Immature natural killer cell (primary cell): ENCODE data around the gene PPP3CA. TPM values are rescaled to one million over a fixed set of nuclear protein-coding genes. Genes with fewer than 3 reads are reported as not detected.
"Not testable (repeated sequence)": the region's sequence is repeated elsewhere in the genome, so short reads cannot be mapped to it uniquely, and the experiment has no call there.

Experiments
- DNase-seq, 3 donors: peaks; one replicate each; pipeline ENCODE4 v3.0.0; 2022; ENCODE audit warnings: mixed read lengths in 1 of 3
- H3K27ac Mint-ChIP-seq, 6 donors: one replicate each; pipeline ENCODE4 v1.8.0; 2020; ENCODE audit warnings: mixed read lengths in 6 of 6, mild to moderate bottlenecking in 5 of 6, inconsistent platforms in 4 of 6, moderate library complexity in 3 of 6
- H3K27me3 Mint-ChIP-seq, 3 donors: one replicate each; pipeline ENCODE4 v1.8.0; 2020 to 2021; ENCODE audit warnings: low read depth in 3 of 3, mild to moderate bottlenecking in 3 of 3, mixed read lengths in 3 of 3, moderate library complexity in 3 of 3, inconsistent platforms in 1 of 3
- H3K36me3 Mint-ChIP-seq, 3 donors: one replicate each; pipeline ENCODE4 v1.8.0; 2020; ENCODE audit warnings: mixed read lengths in 3 of 3, inconsistent platforms in 2 of 3, mild to moderate bottlenecking in 2 of 3
- H3K4me1 Mint-ChIP-seq, 2 donors: one replicate each; pipeline ENCODE4 v1.8.0; 2020; ENCODE audit warnings: inconsistent platforms in 2 of 2, mild to moderate bottlenecking in 2 of 2, mixed read lengths in 2 of 2, moderate library complexity in 1 of 2
- H3K4me3 Mint-ChIP-seq, 5 donors: one replicate each; pipeline ENCODE4 v1.8.0; 2020; ENCODE audit warnings: mild to moderate bottlenecking in 5 of 5, mixed read lengths in 5 of 5, inconsistent platforms in 3 of 5, moderate library complexity in 3 of 5
- H3K9me3 Mint-ChIP-seq, 6 donors: one replicate each; pipeline ENCODE4 v1.8.0; 2020; ENCODE audit warnings: mild to moderate bottlenecking in 6 of 6, mixed read lengths in 6 of 6, inconsistent platforms in 4 of 6, moderate library complexity in 3 of 6
- polyA plus RNA-seq, 3 donors: library from polyadenylated mRNA; unstranded; fragments of 300-500 nt; fragmentation: Illumina TruSeq; gene quantifications; one replicate each; pipeline ENCODE4 v1.2.3, GENCODE V29; 2021

PPP3CA gene
- polyA plus RNA-seq, 3 donors from 2014 or later = 9.4 to 13.6 (median 10.8) TPM

DNA sequence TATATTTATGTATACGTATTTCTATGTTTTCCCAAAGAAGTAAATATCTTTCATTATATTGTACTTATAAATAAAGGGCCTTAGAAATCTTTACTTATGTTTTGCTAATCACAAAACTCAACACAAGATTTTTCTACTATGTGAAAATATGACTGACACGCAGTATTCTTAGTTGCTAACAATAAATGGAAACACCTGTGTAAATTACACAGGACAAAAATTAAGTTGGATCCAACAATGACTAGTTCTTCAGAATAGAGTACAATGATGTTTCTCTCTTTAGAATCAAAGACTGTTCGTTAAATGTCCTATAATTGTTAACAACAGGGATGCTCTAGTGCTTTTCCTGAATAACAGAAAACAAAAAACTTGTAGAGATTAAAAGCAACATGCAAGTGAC lies 96.1 kb downstream of the PPP3CA start:
- peaks cover 35 to 80% of the 10 kb centered on the region in 2 donors for H3K4me1 Mint-ChIP-seq
- H3K27me3 Mint-ChIP-seq = peaks cover 0 to 2% (median 0%) of the 10 kb centered on the region in 3 donors
- H3K9me3 Mint-ChIP-seq = no peaks in the 10 kb centered on the region
- DNase-seq = no peak
- H3K4me3 Mint-ChIP-seq = no peak overlapping the region
- H3K27ac Mint-ChIP-seq = no peak overlapping the region
- H3K36me3 Mint-ChIP-seq = no peaks in the 10 kb centered on the region

DNA sequence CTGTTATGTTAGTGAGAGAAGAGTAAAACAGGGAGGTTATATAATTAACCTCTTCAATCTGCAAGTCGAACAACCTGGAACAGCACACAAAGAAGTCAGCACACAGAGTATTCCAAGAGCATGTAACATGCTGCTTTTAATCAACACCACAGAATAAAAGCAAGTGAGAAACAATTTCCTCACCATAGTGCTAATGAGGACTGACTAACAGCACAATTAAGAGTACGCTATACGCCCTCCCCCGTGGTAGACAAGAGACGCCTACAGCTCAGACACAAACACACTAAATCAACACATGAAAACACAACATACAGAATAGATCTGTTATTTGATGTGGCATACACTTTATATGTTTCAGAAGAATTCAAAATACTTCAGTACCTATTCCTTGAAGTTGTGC lies 103.0 kb downstream of the PPP3CA start:
- Mint-ChIP-seq H3K4me1 (peaks cover 30 to 75% of the 10 kb centered on the region in 2 donors), H3K9me3 (no peaks in the 10 kb centered on the region), H3K36me3 (no peaks in the 10 kb centered on the region), H3K4me3 (no peak overlapping the region), H3K27me3 (no peaks in the 10 kb centered on the region), H3K27ac (peak overlapping the region in 1 of 6 donors; percentile 15)
- no peak for DNase-seq

- Mint-ChIP-seq H3K4me3 (no peak overlapping the region), H3K36me3 (no peaks in the 10 kb centered on the region), H3K4me1 (peaks cover 45 to 81% of the 10 kb centered on the region in 2 donors), H3K27me3 (no peaks in the 10 kb centered on the region), H3K9me3 (no peaks in the 10 kb centered on the region), H3K27ac (no peak overlapping the region)
- DNase-seq = no peak
These were observed 104.9 kb downstream of the PPP3CA start for GRCh38 chr4:101242441-101242840.

DNA sequence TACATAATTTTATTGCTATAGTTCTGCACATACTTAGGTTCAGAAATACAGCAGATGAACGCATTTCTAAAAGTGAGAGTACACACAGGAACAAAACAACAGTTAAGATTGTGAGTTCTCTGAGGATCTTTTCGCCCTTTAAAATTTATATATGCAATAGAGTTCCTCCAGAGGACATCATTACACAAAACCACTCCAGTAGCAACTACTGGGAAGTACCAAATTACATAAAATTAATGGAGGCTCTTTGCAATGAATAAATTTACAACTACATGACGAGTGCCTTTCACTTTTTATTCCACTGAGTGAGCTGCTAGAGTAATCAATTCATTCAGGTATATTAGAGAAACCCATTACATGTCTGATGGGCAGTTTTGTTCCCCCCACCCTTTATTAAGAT lies 107.2 kb downstream of the PPP3CA start:
- no peaks in the 10 kb centered on the region for H3K36me3 Mint-ChIP-seq
- no peaks in the 10 kb centered on the region for H3K9me3 Mint-ChIP-seq
- H3K27ac Mint-ChIP-seq = no peak overlapping the region
- H3K27me3 Mint-ChIP-seq = no peaks in the 10 kb centered on the region
- DNase-seq = no peak
- H3K4me1 Mint-ChIP-seq = peaks cover 48 to 84% of the 10 kb centered on the region in 2 donors
- no peak overlapping the region for H3K4me3 Mint-ChIP-seq

DNA sequence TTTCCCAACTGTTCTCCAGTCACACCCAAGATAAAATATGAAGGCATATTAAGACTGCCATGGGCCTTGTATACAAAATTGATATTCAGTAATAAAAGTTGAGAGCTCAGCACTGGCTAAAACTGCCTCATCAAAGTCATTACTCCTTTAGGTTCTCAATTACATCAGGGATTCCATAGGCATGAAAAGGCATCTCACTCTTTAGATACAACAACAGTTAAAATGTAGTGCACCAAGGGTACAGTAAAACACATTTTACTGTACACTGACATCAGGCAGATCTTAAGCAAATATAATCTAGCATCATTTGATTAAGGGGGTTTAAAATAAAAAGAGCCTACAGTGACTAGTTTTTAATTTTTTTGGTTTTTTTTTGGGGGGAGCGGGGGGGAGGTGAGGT lies 107.7 kb downstream of the PPP3CA start:
- H3K27ac Mint-ChIP-seq = no peak overlapping the region
- H3K4me1 Mint-ChIP-seq = peaks cover 45 to 84% of the 10 kb centered on the region in 2 donors
- H3K9me3 Mint-ChIP-seq = no peaks in the 10 kb centered on the region
- no peaks in the 10 kb centered on the region for H3K36me3 Mint-ChIP-seq
- no peaks in the 10 kb centered on the region for H3K27me3 Mint-ChIP-seq
- no peak overlapping the region for H3K4me3 Mint-ChIP-seq
- no peak for DNase-seq

- Mint-ChIP-seq H3K4me3 (no peak overlapping the region), H3K36me3 (no peaks in the 10 kb centered on the region), H3K9me3 (no peaks in the 10 kb centered on the region), H3K4me1 (peaks cover 47 to 84% of the 10 kb centered on the region in 2 donors), H3K27ac (peak overlapping the region in 2 of 6 donors; percentile 6 to 14), H3K27me3 (no peaks in the 10 kb centered on the region)
- no peak for DNase-seq
These were observed 108.6 kb downstream of the PPP3CA start for GRCh38 chr4:101238706-101239105.

- no peaks in the 10 kb centered on the region for H3K9me3 Mint-ChIP-seq
- no peak overlapping the region for H3K4me3 Mint-ChIP-seq
- no peak for DNase-seq
- H3K27ac Mint-ChIP-seq = no peak overlapping the region
- H3K36me3 Mint-ChIP-seq = no peaks in the 10 kb centered on the region
- no peaks in the 10 kb centered on the region for H3K27me3 Mint-ChIP-seq
- peaks cover 44 to 78% of the 10 kb centered on the region in 2 donors for H3K4me1 Mint-ChIP-seq
These were observed 109.6 kb downstream of the PPP3CA start for GRCh38 chr4:101237773-101238172.

- no peaks in the 10 kb centered on the region for H3K36me3 Mint-ChIP-seq
- peak overlapping the region in 4 of 6 donors; percentile 5 to 64 (median 12) for H3K27ac Mint-ChIP-seq
- H3K9me3 Mint-ChIP-seq = no peaks in the 10 kb centered on the region
- H3K4me1 Mint-ChIP-seq = peaks cover 49 to 85% of the 10 kb centered on the region in 2 donors
- H3K4me3 Mint-ChIP-seq = peak overlapping the region in 2 of 5 donors; percentile 21 to 37
- no peaks in the 10 kb centered on the region for H3K27me3 Mint-ChIP-seq
- no peak for DNase-seq
These were observed 111.2 kb downstream of the PPP3CA start for GRCh38 chr4:101236097-101236496.

GRCh38 chr4:101234141-101234540 lies 113.2 kb downstream of the PPP3CA start:
- not testable (repeated sequence) for H3K9me3 Mint-ChIP-seq, H3K27ac Mint-ChIP-seq, H3K27me3 Mint-ChIP-seq, H3K4me3 Mint-ChIP-seq, H3K36me3 Mint-ChIP-seq, DNase-seq
- H3K4me1 Mint-ChIP-seq = peaks cover 49 to 90% of the 10 kb centered on the region in 2 donors

DNA sequence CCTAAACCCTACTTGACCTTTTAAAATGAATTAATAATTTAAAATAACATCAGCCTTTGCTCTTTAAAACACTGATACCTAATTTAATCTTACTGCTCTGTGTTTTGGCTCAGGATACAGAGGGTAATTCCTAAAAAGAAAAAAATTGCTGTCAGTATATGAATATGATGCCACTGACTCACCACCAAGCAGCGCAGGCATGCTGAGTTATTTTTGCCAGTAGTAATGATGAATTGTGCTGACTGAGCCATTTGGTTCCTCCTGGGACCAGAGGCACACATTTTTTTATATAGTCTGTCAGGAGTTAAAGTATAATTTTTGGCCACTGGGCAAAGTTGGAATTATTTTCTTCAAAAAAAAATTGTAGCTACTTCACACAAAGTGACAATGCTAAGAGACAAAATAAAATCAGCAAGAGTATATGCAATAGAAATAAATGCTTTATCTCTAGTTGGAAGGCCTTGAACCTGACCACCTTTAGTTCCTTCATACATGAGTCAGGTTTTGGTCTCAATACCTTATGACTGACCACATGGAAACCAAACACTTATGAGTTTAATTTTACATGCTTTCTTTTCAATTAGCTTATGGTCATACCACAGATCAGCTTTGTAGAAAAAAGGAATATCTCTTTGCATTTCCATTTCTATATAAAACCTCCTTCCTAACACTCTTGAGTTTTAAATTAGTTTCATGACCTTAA lies 115.1 kb downstream of the PPP3CA start:
- Mint-ChIP-seq H3K9me3 (no peaks in the 10 kb centered on the region), H3K4me1 (peaks cover 37 to 86% of the 10 kb centered on the region in 2 donors), H3K4me3 (no peak overlapping the region), H3K27ac (no peak overlapping the region), H3K27me3 (no peaks in the 10 kb centered on the region), H3K36me3 (no peaks in the 10 kb centered on the region)
- no peak for DNase-seq

GRCh38 chr4:101230801-101231426 lies 116.4 kb downstream of the PPP3CA start:
- Mint-ChIP-seq H3K27me3 (no peaks in the 10 kb centered on the region), H3K36me3 (no peaks in the 10 kb centered on the region), H3K4me1 (peaks cover 41 to 87% of the 10 kb centered on the region in 2 donors), H3K4me3 (no peak overlapping the region), H3K27ac (no peak overlapping the region), H3K9me3 (no peaks in the 10 kb centered on the region)
- DNase-seq = no peak

DNA sequence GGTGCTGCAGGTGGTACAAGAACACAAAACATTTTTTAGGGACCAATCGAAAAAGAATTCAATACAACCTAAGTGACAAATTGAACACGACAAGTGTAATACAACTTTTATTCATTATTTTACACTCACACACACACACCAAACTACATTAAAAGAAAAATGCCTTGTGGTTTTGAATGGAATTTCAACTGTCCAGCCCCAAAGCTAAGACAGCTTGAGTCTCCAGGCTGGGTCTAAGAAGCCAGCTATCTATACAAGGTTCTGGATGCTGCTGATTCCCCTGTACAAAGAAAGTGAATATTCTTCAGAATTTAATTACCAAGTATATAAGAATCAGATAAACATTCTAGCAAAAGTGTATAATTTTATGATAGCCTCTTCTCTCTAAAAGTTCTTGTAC lies 118.2 kb downstream of the PPP3CA start:
- Mint-ChIP-seq H3K27ac (no peak overlapping the region), H3K27me3 (no peaks in the 10 kb centered on the region), H3K4me3 (no peak overlapping the region), H3K4me1 (peaks cover 46 to 87% of the 10 kb centered on the region in 2 donors), H3K9me3 (no peaks in the 10 kb centered on the region), H3K36me3 (no peaks in the 10 kb centered on the region)
- DNase-seq = no peak

- peaks cover 55 to 93% of the 10 kb centered on the region in 2 donors for H3K4me1 Mint-ChIP-seq
- H3K4me3 Mint-ChIP-seq = no peak overlapping the region
- H3K27ac Mint-ChIP-seq = no peak overlapping the region
- DNase-seq = no peak
- no peaks in the 10 kb centered on the region for H3K9me3 Mint-ChIP-seq
- no peaks in the 10 kb centered on the region for H3K36me3 Mint-ChIP-seq
- no peaks in the 10 kb centered on the region for H3K27me3 Mint-ChIP-seq
These were observed 119.6 kb downstream of the PPP3CA start for GRCh38 chr4:101227715-101228114.

DNA sequence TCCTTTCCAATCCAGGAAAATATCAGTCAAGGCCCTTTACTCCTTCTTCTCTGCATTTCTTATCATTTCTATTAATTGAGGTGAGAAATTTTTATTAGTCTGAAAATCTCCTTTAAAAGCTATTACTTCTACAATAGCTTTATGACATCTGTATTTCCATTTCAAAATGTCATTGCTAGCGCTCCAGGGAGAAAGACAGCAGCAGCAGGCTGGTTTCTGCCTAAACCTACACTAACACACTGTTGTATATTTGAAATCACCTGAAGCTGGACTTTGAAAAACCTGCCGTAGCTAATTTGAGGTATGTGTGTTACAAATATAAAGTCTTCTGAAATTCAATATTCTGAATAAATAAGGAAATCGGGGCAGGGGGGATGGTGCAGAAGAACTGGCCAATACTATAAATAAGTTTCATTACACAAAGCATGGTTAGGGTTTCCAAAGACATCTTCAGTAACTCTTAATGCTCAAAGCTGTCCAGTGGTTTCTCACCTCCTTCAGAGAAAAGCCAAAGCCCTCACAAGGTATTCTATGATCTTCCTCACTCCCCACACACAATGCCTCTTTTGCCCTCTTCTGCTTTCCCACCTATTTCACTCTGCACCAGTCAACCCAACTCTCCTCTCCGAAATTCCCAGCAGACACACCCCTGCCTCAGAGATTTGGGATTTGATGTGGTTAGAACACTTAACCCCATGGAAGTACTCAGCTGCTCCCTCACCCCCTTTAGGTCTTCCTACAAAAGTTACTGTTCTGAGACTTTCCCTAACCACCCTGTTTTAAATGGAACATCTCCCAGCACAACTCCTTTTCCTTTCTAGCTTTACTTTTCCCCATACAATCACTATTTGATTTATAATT lies 122.7 kb downstream of the PPP3CA start:
- Mint-ChIP-seq H3K4me3 (peak overlapping the region; percentile 15 to 75 (median 69)), H3K36me3 (no peaks in the 10 kb centered on the region), H3K27me3 (peaks cover 0 to 1% (median 0%) of the 10 kb centered on the region in 3 donors), H3K9me3 (no peaks in the 10 kb centered on the region), H3K4me1 (peaks cover 50 to 95% of the 10 kb centered on the region in 2 donors), H3K27ac (peak overlapping the region in 3 of 6 donors; percentile 16 to 48 (median 30))
- DNase-seq = peak; percentile 5 to 22 (median 15)
